ENCODE data around the gene AOPEP.

DNA sequence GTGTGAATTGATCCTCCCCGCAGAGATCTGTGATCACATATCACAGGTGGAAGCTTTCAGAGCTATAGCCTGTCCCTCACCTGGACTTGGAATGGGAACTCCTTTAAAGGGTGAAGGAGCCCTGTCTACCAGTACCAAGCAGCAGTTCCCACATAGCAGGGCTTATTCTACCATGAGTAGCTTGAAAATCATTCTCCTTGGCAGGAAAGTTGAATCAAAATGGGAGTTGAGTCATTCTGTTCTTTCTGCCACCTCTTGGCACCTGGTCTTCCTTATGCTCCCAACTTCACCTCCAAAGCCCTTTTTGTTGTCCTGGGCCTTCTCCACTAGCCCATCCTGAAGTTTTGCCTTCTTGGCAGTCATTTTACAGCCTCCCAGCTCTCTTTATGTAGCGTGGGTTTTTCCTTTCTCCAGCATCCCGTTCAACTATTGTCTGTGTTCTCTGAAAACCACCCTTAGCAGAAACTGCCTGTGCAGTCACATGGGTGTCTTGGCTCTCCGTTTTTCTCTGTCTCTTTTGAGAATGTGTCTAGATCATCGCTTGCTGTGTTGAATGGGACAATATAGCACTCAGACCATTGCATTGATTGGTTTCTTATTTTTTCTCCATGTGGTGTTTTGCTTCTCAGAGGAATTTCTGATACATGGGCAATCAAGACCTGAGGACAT lies 222.2 kb downstream of the AOPEP start:
- TF ChIP-seq POLR2A (IDR thresholded peaks at IDR 0.05; ENCODE audit: low read length): no peak
- no peak for TF ChIP-seq KDM1A (IDR thresholded peaks at IDR 0.05; ENCODE audit: low read depth)
- TF ChIP-seq RFX5 (IDR thresholded peaks at IDR 0.05): no peak
- TF ChIP-seq, protein P1, sequence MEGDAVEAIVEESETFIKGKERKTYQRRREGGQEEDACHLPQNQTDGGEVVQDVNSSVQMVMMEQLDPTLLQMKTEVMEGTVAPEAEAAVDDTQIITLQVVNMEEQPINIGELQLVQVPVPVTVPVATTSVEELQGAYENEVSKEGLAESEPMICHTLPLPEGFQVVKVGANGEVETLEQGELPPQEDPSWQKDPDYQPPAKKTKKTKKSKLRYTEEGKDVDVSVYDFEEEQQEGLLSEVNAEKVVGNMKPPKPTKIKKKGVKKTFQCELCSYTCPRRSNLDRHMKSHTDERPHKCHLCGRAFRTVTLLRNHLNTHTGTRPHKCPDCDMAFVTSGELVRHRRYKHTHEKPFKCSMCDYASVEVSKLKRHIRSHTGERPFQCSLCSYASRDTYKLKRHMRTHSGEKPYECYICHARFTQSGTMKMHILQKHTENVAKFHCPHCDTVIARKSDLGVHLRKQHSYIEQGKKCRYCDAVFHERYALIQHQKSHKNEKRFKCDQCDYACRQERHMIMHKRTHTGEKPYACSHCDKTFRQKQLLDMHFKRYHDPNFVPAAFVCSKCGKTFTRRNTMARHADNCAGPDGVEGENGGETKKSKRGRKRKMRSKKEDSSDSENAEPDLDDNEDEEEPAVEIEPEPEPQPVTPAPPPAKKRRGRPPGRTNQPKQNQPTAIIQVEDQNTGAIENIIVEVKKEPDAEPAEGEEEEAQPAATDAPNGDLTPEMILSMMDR (IDR thresholded peaks at IDR 0.05): no peak
- no peak for TF ChIP-seq EP300 (IDR thresholded peaks at IDR 0.05)
- no peak for TF ChIP-seq RAD21 (conservative IDR thresholded peaks at IDR 0.05 in 1 of 2, IDR thresholded peaks at IDR 0.05 in 1 of 2)
- TF ChIP-seq, protein P2, sequence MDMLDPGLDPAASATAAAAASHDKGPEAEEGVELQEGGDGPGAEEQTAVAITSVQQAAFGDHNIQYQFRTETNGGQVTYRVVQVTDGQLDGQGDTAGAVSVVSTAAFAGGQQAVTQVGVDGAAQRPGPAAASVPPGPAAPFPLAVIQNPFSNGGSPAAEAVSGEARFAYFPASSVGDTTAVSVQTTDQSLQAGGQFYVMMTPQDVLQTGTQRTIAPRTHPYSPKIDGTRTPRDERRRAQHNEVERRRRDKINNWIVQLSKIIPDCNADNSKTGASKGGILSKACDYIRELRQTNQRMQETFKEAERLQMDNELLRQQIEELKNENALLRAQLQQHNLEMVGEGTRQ (IDR thresholded peaks at IDR 0.05): no peak
- no peak for TF ChIP-seq ESRRA (IDR thresholded peaks at IDR 0.05; ENCODE audit: borderline replicate concordance, low read length)
- no peak for TF ChIP-seq ZFP36 (IDR thresholded peaks at IDR 0.05; ENCODE audit: borderline replicate concordance, partially characterized antibody)
- TF ChIP-seq CHD4 (IDR thresholded peaks at IDR 0.05; ENCODE audit: borderline replicate concordance): no peak
- TF ChIP-seq, protein P3, sequence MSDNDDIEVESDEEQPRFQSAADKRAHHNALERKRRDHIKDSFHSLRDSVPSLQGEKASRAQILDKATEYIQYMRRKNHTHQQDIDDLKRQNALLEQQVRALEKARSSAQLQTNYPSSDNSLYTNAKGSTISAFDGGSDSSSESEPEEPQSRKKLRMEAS (IDR thresholded peaks at IDR 0.05): no peak
- TF ChIP-seq RARB (CRISPR knock-in tag; IDR thresholded peaks at IDR 0.05): no peak
- no peak for TF ChIP-seq NPAS2 (CRISPR knock-in tag; IDR thresholded peaks at IDR 0.05; ENCODE audit: borderline replicate concordance)
